Mammary epithelial cell (primary cell): Measurements from ENCODE around the gene SLC38A8.

Experiments
- CTCF ChIP-seq, 2 donors: IDR thresholded peaks in 1 of 2; conservative IDR thresholded peaks in 1 of 2; 2 replicates each; pipeline ENCODE4 v1.5.1; 2011 to 2012; ENCODE audit warnings: inconsistent platforms in 2 of 2, low read length in 2 of 2, mild to moderate bottlenecking in 2 of 2, control low read depth in 1 of 2, low read depth in 1 of 2; ENCODE audit not compliant: insufficient read depth in 1 of 2; ENCODE audit errors: extremely low read depth in 1 of 2
- EZH2 ChIP-seq: IDR thresholded peaks from 2 replicates; pipeline ENCODE4 v1.6.1; 2012; ENCODE audit warnings: low read length, inconsistent platforms, borderline replicate concordance

- no peak for TF ChIP-seq EZH2
- no peak for TF ChIP-seq CTCF (conservative IDR thresholded peaks at IDR 0.05 in 1 of 2, IDR thresholded peaks at IDR 0.05 in 1 of 2; ENCODE audit: extremely low read depth in 1 of 2, insufficient read depth in 1 of 2, low read depth in 1 of 2, low read length in 2 of 2)
Measured at GRCh38 chr16:84005391-84005790, 37.2 kb downstream of the SLC38A8 start.
